ENCODE results near the gene GRM8. TPM values are rescaled to one million over a fixed set of nuclear protein-coding genes. Genes with fewer than 3 reads are reported as not detected.

Gene GRM8
- total and polyA plus RNA-seq, 10 of the 15 experiments (the other 5 are each of a cell fraction or from before 2014, with no cell fraction given), result 0.33 to 7.1 (median 0.45) TPM; not detected in 2

GRCh38 chr7:127034186-127034806 lies 218.4 kb downstream of the GRM8 start:
- Histone ChIP-seq H3K79me2 (ENCODE audit: control insufficient read depth, insufficient read depth, low read length) (no peaks in the 10 kb centered on the region), H3K9ac (ENCODE audit: control insufficient read depth, insufficient read depth, low read length) (no peak overlapping the region), H3K9me3 (replicated peaks; ENCODE audit: control insufficient read depth, insufficient read depth, low read length) (no peaks in the 10 kb centered on the region), H4K20me1 (ENCODE audit: control insufficient read depth, insufficient read depth) (no peaks in the 10 kb centered on the region), H3K27ac (ENCODE audit: control insufficient read depth, insufficient read depth) (no peak overlapping the region), H3K27me3 (replicated peaks in 1 of 2; ENCODE audit: control insufficient read depth in 2 of 2, insufficient read depth in 2 of 2, low read length in 1 of 2) (no peaks in the 10 kb centered on the region), H3K4me2 (ENCODE audit: control insufficient read depth, insufficient read depth) (no peak overlapping the region), H2AFZ (ENCODE audit: control insufficient read depth, low read depth, low read length) (no peak overlapping the region), H3K4me1 (ENCODE audit: control insufficient read depth, insufficient read depth, low read length) (no peaks in the 10 kb centered on the region), H3K4me3 (no peak overlapping the region), H3K36me3 (ENCODE audit: control insufficient read depth in 2 of 2, insufficient read depth in 2 of 2, low read length in 1 of 2) (no peaks in the 10 kb centered on the region)
- DNase-seq (ENCODE audit: low read depth, low spot score) (no peak), FAIRE-seq (no peak), ATAC-seq (no peak)
- ChIA-PET CTCF (no interaction called here), SMC1A (ENCODE audit: uncharacterized antibody, unreplicated experiment) (interaction anchor here (0.8 to 1.6 kb wide), 2 partner anchors 9 to 19 kb away, joined by 3 read pairs; no protein-coding TSS in a partner anchor), POLR2A (interaction anchor here (0.9 kb wide), 1 partner anchor 11 kb away, joined by 3 read pairs; no protein-coding TSS in a partner anchor), RAD21 (ENCODE audit: unreplicated experiment) (no interaction called here)
- in situ Hi-C loops (cut with MboI), result no loop called here
- intact Hi-C loops (cut with micrococcal nuclease; ENCODE audit: unreplicated experiment), result no loop called here
- no peak for TF ChIP-seq NFYB (IDR thresholded peaks at IDR 0.05; ENCODE audit: insufficient read depth, low read depth, low read length)
- no peak for TF ChIP-seq HSF1 (IDR thresholded peaks at IDR 0.05; ENCODE audit: low read depth, low read length)
- TF ChIP-seq REST (IDR thresholded peaks at IDR 0.05; ENCODE audit: low read depth, low read length), result no peak
- TF ChIP-seq SPI1 (IDR thresholded peaks at IDR 0.05; ENCODE audit: borderline replicate concordance, insufficient read depth, low read depth, low read length), result no peak
- TF ChIP-seq MEF2B (IDR thresholded peaks at IDR 0.05; ENCODE audit: partially characterized antibody, poor library complexity, severe bottlenecking), result no peak
- TF ChIP-seq ELK1 (IDR thresholded peaks at IDR 0.05; ENCODE audit: low read depth, low read length), result no peak
- no TSS peak for BruUV-seq (replicated peaks)

Measured in GM12878 (cell line).